OCI-M1 (cell line): ENCODE measurements around the gene BAHD1.

Experiments used
- DNase-seq: peaks from one replicate; lab custom pipeline; 2025; lab: John Stamatoyannopoulos, UW

The BAHD1 gene

DNA sequence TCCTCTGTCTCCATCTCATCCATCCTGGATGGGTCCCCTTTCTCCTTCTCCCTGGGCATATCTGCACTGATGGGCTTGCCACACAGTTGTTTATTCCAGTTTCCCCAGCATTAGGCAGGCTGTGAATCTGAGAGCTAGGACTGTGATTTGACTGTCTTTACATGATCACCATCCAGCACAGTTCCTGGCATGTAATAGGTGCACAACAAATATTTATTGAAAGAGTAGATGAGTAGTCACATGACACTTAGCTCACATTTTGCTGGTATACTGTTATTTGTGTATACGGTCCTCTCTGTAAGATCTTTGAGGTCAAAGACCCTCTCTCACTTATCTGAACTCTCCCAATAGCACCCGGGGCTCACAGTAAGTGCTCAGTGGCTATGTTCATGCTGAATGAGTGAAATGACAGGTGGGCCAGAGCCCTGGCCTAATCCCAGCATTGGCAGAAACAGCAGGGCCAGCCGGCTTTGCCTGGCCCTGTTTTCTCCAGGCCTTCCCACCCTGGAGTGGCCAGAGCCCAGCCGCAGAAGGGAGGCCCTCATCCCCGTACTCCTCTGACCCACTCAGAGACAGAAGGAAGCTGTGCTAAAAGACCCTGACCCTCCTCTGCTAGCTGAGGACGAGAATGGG lies 16.2 kb upstream of the BAHD1 start:
- no peak for DNase-seq

DNA sequence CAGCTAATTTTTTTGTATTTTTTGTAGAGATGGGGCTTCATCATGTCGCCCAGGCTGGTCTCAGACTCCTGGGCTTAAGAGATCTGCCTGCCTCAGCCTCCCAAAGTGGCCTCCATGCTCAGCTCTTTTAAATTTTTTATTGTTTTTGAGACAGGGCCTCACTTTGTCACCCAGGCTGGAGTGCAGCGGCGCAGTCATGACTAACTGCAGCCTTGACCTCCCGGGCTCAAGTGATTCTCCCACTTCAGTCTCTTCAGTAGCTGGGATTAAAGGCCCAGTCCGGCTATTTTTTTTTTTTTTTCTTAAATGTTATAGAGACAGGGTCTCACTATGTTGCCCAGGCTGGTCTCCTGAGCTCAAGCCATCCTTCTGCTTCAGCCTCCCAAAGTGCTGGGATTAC lies 15.1 kb upstream of the BAHD1 start:
- no peak for DNase-seq

DNA sequence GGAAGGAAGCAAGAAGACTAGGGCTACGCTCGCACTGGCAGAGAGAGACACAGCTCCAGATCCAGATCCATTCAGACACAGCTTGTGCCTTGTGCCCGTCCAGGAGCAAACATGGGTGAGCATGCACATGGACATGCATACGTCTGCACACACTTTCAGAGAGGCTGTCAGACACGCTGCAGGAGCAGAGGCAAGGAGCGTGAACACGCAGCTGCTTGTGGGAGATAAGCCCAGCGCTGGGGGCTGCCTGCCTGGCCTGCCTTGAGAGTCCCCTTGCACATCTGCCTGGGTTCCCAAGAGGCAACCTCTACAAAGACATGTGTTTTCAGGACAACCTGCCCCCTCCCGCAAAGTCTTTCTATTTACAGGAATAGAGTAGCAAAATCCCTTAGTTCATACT lies 13.6 kb upstream of the BAHD1 start:
- peak; percentile 68 for DNase-seq

DNA sequence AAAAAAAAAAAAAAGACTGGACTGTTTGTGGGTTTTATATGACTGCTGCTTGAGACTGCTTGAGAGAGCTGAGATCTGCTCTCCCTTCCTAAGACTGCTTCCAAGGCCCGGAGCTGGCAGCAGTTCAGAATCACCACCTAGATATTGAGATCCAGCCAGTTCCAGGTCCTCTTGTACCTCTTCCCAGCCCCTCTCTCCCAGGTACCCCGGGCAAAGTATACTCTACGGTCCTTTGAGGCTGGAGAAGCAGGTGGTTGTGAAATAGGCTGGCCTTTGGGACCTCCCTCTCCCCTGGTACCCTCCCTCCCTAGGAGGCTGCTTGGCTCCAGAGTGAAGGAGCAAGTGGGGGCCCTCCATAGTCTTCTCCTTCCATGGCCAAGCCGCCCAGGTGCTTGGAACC lies 12.6 kb upstream of the BAHD1 start:
- DNase-seq, result no peak

DNA sequence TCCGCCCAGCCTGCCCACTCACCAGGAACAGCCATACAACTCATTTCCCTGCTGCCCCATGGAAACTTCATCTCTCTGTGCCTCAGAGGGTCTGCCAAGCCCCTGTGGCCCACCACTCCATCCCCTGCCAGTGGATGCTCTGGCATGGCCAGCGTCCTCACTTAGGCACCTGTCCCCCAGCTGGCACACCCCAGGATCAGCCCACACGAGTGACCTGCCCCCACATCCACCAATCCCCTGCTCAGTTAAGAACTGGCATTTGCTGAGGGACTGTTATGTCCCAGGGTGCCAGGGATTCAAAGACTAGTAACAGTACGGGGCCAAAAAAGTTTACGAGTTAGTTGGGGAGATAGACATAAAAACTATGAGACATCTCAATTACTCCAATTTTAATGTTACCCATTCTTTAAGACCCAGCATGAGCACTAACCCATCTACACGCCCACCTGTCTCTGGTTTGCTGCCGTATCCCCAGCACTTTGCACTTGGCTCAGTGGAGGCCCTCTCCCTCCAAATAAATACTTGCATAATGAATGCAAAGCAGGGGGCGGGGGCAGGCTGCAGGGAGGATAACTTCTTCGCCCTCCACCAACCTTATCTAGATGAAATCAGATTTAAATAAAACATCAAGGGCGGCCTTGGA lies 11.6 kb upstream of the BAHD1 start:
- no peak for DNase-seq

DNA sequence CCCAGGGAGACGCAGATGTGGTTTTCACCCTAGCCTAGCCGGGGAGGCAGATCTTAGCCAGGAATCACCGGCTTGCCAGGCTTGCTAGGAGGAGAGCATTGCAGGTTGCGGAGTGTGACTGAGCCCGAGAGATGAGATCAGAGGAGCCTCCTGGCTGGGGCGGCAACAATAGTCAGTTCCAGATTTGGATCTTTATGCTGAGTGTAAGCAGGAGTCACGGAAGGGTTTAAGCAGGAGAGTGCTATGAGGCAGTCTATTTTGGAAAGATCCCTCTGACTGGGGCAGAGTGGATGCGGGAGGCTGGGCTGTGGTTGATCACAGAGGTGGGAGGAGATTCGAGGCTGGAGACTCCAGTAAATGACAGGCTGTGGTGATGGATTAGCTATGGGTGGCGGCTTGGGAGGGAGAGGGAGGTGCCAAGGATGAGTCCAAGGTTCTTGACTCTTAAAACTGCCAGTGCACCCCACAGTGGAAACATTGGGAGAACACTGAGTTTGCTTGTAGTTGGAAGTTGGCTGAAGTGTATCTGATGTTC lies 10.4 kb upstream of the BAHD1 start:
- DNase-seq, result peak; percentile 65

DNA sequence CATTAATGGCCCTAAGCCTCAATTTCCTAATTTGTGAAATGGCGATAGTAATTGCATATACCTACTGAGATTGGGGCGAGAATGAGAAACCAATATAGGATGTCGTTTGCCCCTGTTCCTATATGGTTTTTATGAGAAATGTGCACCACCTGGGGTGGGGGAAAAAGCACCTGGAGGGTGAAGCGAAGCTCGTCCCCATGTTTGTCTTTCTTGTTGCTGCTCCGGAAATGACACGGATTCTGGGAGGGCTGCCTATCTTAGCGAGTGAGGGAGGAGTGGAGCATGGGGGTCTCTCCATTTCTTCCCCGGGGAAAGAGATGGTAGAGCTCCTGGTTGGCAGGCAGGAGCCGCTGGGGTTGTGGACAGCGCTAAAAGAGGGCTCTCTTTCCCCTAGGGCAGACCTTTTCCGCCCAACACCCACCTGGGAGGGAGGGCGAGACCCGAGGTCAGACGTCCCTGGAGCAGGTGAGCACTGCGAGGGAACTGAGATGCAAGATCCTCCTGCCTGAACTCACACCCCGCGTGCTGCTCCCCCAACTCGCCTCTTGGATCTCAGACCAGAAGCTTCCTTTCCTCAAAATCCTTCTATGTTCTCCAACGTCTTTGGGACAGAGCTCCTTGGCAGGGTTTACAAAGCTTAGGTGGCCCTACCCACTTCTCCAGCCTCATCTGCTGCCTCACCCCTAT lies 5.6 kb upstream of the BAHD1 start:
- DNase-seq, result no peak

DNA sequence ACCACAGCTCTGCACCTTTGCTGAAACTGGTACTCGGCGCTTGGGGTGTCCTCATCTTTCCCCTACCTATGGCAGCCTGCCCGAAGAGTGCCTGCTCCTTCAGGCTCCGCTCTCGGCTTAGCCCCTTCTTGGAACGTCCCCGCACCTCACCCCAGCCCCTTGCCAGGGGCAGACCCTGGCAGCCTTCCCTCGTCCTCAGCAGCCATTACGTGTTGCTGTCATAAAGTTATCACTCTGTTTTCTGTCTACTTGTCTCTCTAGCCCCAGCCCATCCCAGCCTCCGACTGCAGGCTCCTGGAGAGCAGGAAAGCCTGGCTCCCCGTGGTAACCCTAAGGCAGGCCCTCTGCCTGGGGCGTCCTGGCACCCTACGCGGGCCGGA lies 5.1 kb upstream of the BAHD1 start:
- no peak for DNase-seq

DNA sequence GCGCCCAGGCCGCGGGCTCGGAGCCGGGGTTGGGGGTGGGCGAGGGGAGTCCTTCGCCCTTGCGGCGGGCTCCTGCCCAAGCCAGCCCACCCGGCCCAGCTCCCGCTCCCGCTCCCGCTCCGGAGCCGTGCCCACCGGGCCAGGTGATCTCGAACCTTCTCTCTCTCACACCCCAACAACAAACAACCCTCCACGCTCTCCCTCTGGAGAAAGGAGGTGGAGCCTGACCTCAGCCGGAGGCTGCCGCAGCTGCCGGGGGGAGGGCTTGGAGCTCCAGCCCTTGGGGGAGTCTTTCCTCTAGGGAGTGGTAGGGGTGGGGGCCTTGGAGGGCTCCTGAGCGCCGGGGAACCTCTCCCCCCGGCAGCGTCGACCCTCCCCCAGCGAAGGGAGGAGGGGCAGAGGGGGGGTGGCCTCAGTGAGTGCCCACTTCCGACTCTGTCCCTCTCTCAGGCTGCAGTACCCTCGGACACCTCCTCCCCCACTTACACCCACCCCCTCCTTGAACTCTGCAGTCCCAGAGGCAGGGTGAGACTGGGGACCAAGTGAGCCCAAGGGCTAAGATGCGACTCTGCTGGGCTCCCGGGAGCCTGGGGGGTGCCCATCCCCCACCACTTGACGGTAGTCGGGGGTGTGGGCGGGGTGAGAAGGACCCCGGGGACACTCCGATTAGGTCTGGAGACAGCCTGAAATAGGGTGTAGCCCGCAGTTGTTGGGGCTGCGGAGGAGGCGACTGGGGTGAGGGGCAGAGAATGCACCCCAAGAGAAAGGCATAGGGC lies 4.4 kb upstream of the BAHD1 start:
- DNase-seq, result no peak

DNA sequence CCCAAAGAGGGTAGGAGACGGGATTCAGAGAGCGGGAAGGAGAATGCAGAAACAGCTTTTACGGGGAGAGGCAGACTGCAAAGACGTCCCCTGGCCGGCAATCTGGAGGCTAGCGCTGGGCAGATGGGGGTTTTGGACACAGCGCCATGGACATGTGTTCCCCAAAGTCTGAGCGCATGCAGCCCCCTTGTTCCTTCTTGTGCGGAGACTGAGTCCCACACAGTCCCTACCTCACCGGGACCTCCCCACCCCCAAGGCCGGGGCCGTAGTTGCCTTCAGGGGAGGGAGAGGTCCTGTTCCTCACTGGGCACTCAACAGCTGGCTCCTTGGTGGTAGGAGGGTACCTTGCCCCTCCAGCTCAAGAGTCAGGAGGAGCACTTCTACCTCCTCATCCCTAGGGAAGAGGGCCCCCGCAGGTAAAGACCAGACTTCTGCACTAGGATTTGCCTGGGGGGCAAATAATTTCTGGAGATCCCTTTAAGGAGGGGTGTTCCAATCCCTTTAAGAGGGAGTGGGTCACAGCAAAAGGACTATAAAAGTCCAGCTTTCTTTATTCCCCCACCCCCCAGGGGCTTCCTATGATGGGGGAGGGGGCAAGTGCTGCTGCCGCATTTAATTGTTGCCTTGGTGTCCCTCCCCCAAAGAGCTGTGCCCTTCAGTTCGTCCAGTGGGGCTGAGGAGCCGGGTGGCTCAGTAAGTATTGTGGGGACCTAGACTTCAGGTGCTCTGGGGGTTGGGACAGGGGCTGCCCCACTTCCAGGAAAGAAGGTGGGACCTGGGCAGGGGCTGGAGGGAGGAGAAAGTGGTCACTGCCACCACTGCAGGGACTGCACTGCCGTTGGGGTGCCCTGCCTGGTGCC lies 3.6 kb upstream of the BAHD1 start:
- peak; percentile 28 for DNase-seq

DNA sequence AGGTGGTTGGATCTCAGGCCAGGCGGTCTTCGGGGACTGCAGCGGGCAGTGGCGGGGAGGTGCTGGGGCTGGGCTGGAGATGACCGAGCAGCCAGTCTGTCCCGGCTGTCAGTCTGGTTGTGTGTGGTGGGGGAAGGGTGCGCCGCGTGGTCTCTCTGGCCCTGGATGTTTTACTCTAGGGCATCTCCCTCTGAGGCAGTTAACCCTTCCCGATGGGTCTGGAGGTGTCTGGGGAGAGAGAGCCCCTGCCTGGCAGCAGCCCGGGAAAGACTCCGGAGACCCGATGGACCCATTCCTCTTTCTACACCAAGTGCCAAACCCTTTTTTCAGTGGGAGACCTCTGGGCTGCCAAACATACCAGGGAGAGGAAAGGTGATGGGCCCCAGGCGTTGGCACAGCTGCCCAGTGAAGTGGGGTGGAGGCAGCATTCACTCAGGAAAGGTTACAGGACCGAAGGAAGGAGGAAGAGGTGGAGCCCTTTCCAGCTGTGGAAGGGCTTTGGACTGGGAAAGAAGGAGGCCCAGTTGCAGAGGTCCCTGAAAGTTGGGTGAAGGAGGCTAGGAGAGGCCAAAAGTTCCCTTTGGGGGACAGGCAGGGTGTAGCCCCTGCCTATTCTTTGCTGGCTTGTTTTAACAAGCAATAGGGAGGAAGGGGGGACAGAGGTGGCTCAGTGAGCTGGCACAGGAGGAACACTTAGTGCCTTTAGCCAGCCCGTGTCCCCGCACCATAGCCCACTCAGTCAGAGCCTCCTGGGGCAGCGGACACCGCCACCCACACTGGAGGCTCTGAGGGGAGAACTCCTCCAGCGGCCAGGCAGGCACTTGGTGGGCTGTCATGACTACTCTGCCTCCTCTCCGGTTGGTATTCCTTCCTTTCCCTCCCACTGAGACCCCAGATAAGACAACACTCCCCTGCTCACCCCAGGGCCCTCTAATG lies 2.7 kb upstream of the BAHD1 start:
- DNase-seq, result no peak

DNA sequence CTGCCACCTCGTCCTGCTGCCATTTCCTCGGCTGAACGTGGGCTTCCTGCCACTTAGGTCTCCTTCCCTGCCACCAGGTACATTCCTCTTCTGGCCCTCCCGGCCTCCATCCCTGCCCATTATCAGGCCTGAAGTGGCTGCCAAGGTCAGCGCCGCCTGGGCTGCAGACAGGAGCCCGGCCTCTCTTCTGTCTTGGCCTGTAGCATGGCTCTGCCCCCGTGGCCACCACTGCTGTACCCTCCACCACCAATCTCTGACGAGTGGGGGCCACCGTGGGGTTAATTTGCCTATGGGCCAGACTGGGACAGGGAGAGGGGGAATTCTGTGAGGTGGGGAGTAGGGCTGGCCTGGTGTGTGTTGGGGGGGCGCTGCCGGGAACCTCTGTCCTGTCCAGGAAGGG lies 2.0 kb upstream of the BAHD1 start:
- DNase-seq, result no peak

DNA sequence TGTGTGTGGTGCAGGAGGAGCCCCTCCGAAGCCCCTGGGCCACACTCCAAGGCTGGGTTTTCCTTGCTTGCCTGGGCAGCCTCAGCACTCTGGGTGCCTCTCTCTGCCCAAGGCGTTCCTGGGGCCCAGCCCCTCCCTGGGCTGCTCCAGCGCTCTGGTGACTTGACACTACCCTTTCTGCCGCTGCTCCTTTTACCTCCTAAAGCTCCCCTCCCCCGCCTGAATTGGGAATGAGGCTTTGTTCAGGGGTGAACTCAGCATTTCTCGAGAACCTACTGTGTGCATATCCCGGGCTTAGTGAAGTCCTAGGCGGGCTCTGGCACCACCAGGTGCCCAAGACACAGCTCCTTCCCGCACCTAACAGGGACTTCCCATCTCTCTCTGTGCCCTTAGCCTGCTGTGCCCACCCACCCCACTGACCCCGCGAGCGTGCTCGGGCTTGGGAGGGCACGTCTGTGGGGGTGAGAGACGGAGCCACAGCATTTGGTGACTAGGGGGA lies 1.2 kb upstream of the BAHD1 start:
- peak; percentile 49 for DNase-seq

DNA sequence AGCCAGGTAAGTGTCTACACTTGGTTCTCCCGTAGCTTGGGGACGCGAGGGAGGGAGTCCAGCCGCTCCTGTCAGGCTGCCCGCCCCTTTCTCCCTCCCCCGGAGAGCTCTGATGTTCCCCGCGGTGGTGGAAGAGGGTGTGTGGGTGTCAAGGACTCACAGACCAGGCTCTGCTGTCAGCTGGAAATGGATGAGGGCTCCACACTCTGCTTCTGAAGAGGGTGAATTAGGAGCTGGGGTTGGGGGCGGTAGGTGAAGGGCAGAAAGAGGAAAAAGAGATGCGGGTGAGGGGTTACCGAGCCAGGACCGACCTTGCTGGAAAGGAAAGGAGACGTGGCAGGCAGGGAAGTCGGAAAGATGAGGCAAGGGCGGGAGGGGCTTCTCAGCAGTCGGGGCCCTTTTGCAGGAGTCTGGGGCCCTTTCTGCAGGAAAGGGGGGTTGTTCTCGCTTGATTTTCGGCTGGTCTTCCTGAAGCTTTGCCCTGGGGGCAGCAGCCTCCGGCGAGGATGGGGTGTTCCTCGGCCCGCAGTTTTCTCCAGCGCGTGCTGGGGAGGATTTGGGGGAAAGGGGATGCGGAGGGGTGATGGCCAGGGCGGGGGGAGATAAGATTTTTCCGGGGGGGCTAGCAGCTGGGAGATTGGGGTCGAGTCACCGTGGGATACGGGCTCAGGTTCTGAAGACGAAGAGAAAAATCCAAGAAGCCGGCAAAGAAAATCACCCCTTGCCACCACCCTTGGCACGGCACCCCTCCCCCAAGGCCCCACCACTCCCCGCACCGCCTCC lies 602 bp upstream of the BAHD1 start:
- peak; percentile 57 for DNase-seq

DNA sequence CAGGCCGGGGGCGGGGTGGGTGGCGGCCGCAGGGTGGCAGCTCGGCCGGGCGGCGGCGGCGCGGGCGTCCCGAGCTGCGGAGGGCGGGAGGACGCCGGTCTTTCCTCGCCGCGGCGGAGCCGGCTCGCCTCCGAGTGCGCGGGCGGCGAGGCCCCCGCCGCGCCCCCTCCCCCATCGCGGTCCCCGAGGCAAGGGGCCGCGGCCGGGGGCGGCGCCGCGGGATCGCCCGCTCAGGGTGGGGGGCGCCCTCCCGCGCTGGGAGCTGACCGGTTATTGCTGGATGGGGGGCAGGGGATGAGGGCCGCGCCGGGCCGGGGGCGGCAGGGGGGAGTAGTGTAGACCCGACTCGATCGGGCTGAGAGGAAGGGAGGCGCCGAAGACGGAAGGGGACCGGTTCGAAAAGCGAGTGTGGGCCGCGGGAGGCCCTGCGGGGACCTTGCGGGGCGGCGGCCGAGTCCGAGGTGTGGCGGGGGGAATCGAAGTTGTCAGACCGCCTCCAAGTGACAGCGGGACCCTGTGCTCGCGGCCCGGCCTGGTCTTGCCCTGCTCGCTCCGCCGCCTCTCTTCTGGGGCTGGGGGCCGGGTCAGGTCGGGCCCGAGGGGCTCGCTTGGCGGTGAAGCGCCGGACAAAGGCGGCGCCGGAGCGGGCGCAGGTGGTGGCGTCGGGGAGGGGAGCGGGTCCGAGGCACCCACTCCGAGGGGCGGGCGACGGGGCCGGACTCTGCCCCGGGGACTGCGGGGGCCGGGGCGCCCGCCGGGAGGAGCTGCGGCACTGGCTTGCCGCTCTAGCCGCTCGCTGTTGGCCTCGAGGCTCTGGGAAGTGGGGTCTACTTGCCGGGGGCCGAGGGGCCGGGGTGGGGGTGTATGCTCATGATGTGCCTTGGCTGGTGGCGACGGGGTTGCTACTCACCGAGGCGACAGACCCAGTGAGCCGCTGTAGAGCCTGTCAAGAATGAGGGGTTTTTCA lies 1.1 kb downstream of the BAHD1 start:
- DNase-seq, result peak; percentile 28

DNA sequence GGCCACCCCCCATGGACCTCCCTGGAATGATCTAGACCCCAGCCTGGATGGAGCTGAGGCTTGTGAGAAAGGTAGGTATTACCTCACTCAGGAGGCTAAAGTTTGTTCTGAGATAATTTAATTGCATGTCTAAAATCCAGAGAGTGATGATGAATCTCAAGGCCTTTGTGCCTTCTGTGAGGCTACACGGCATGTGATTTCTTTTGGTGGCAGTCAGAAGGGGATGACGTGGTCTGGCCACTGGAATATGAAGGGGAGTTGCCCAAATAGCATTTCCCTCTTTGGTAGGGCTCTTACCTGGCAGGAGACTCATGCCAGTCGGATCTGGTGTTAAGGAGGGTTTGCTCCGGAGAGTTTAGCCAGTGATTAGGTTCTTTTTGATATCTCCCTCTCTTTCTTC lies 2.5 kb downstream of the BAHD1 start:
- no peak for DNase-seq

DNA sequence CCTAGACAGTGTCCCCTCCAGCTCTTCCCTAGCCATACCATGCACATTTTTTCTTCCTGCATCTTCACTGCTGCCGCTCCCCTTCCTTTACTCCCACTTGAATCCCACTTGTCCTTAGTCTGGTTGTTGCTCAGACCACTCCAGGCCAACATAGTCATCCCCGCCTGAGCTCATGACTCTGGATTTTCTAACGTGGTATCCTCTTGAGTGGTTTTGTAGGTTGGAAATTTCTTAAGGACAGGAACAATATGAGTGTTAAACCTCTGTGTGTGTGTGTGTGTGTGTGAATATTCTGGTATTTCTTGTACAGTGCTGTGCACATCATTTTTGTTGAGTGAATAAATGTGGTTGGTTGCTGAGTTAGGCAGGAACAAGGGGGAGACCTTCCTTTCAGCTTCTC lies 3.1 kb downstream of the BAHD1 start:
- DNase-seq, result no peak

DNA sequence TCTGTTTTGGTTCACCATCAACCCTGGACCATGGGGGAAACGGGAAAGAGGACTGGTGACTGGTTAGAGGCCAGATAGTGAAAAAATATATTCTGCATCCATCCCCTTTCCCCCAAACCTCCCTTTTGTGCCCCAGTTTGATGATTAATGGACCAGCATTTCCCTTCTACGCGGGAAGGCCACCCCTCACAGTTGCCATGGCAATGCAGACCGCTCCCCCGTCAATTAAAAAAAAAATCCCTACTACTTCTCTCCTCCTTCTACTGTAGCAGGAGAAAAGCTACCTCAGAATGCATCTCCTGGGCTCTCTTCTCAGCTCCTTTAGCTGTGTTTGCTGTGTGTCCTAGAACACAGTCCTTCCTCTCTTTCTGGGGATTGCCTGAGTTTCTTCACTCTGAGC lies 4.0 kb downstream of the BAHD1 start:
- DNase-seq, result no peak
